Measurements from ENCODE around the gene CHD3. TPM values are rescaled to one million over a fixed set of nuclear protein-coding genes. Genes with fewer than 3 reads are reported as not detected.

The CHD3 gene
- total RNA-seq, 1 donor from 2014 or later = 133 TPM

- DNase-seq (ENCODE audit: low spot score) = no peak
- Mint-ChIP-seq H3K36me3 (ENCODE audit: low read depth, unreplicated experiment) (no peaks in the 10 kb centered on the region), H3K4me3 (ENCODE audit: unreplicated experiment) (no peak overlapping the region), H3K27me3 (ENCODE audit: unreplicated experiment) (peaks cover 6% of the 10 kb centered on the region), H3K4me1 (ENCODE audit: unreplicated experiment) (peaks cover 8% of the 10 kb centered on the region), H3K27ac (ENCODE audit: unreplicated experiment) (no peak overlapping the region), H3K9me3 (ENCODE audit: unreplicated experiment) (no peaks in the 10 kb centered on the region)
- no peak for TF ChIP-seq CTCF (IDR thresholded peaks at IDR 0.05; ENCODE audit: unreplicated experiment)
These were observed 7.1 kb upstream of the CHD3 start for GRCh38 chr17:7881276-7882054.

DNA sequence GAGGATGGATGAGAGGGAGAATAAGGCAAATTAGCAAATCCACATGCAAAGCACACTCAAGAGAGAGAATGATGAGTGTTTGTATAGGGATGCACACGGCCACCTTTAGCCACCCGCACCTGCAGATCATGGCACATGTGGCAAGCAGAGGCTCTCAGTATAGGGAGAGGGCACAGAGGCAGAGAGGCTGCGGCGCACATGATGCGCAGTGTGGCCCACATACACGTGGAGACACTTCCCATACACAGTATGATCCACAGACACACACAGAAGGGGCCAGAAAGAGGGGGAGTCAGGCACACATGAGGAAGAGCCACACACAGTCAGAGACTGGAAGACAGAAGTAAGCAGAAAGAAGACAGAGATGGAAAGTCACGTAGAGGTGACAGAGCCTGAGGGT is 6.5 kb upstream of the CHD3 start:
- no peak overlapping the region for H3K27ac Mint-ChIP-seq (ENCODE audit: unreplicated experiment)
- H3K4me1 Mint-ChIP-seq (ENCODE audit: unreplicated experiment) = peaks cover 8% of the 10 kb centered on the region
- H3K9me3 Mint-ChIP-seq (ENCODE audit: unreplicated experiment) = no peaks in the 10 kb centered on the region
- no peak overlapping the region for H3K4me3 Mint-ChIP-seq (ENCODE audit: unreplicated experiment)
- TF ChIP-seq CTCF (IDR thresholded peaks at IDR 0.05; ENCODE audit: unreplicated experiment) = no peak
- H3K36me3 Mint-ChIP-seq (ENCODE audit: low read depth, unreplicated experiment) = no peaks in the 10 kb centered on the region
- no peak for DNase-seq (ENCODE audit: low spot score)
- peaks cover 6% of the 10 kb centered on the region for H3K27me3 Mint-ChIP-seq (ENCODE audit: unreplicated experiment)

- TF ChIP-seq CTCF (IDR thresholded peaks at IDR 0.05; ENCODE audit: unreplicated experiment) = no peak
- H3K27ac Mint-ChIP-seq (ENCODE audit: unreplicated experiment) = no peak overlapping the region
- DNase-seq (ENCODE audit: low spot score) = no peak
- H3K36me3 Mint-ChIP-seq (ENCODE audit: low read depth, unreplicated experiment) = no peaks in the 10 kb centered on the region
- peaks cover 8% of the 10 kb centered on the region for H3K4me1 Mint-ChIP-seq (ENCODE audit: unreplicated experiment)
- H3K9me3 Mint-ChIP-seq (ENCODE audit: unreplicated experiment) = no peaks in the 10 kb centered on the region
- H3K27me3 Mint-ChIP-seq (ENCODE audit: unreplicated experiment) = peaks cover 6% of the 10 kb centered on the region
- no peak overlapping the region for H3K4me3 Mint-ChIP-seq (ENCODE audit: unreplicated experiment)
These were observed 6.0 kb upstream of the CHD3 start for GRCh38 chr17:7882629-7883028.

- peaks cover 6% of the 10 kb centered on the region for H3K27me3 Mint-ChIP-seq (ENCODE audit: unreplicated experiment)
- H3K36me3 Mint-ChIP-seq (ENCODE audit: low read depth, unreplicated experiment) = no peaks in the 10 kb centered on the region
- H3K27ac Mint-ChIP-seq (ENCODE audit: unreplicated experiment) = peak overlapping the region; percentile 82
- H3K4me3 Mint-ChIP-seq (ENCODE audit: unreplicated experiment) = peak overlapping the region; percentile 94
- peaks cover 8% of the 10 kb centered on the region for H3K4me1 Mint-ChIP-seq (ENCODE audit: unreplicated experiment)
- DNase-seq (ENCODE audit: low spot score) = no peak
- H3K9me3 Mint-ChIP-seq (ENCODE audit: unreplicated experiment) = no peaks in the 10 kb centered on the region
- TF ChIP-seq CTCF (IDR thresholded peaks at IDR 0.05; ENCODE audit: unreplicated experiment) = no peak
These were observed 4.7 kb upstream of the CHD3 start for GRCh38 chr17:7883781-7884386.
